CD4-positive, alpha-beta T cell treated with Interleukin-17A for 1 hour (primary cell): ENCODE results near the gene NEURL1.
A peak's percentile ranks its signal among the peaks of the same experiment; 100 is the strongest.
"Not testable (repeated sequence)": the region's sequence is repeated elsewhere in the genome, so short reads cannot be mapped to it uniquely, and the experiment has no call there.

Experiments used
- DNase-seq: peaks from one replicate; pipeline ENCODE4 v3.0.0-alpha.2; 2020

NEURL1 gene

GRCh38 chr10:103590744-103591291, 97.3 kb downstream of the NEURL1 start:
- no peak for DNase-seq

GRCh38 chr10:103592186-103593021, 98.9 kb downstream of the NEURL1 start:
- DNase-seq: peak; percentile 44

DNA sequence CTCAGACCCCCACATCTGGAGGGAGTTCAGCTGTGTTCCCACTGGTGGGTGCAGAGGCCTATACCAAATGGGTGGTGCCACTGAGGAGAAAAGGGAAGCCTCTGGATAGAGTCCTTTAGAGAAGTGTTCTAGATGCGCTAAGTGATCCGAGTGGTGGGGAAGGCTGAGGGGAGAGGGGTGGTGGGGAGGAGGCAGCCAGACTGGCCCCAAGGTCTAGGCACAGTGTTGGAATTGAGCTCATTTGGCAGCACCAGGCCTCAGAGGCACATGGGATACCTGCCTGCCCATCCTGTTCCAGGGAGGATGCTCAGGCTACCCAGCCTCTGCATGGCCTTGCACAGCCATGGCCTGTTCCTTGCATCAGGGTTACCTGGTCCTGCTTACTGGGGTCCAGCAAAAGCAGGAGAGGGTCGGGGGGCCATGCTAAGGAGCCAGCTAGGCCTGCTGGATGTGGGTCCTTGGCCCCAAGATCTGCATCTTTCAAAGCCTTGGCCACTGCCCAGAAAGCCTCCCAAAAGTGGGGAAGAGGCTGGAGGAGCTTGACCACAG, 99.6 kb downstream of the NEURL1 start:
- no peak for DNase-seq

- DNase-seq: no peak
These were observed 102.6 kb downstream of the NEURL1 start for GRCh38 chr10:103595933-103596726.

- DNase-seq: no peak
These were observed 103.5 kb downstream of the NEURL1 start for GRCh38 chr10:103597003-103597402.

DNA sequence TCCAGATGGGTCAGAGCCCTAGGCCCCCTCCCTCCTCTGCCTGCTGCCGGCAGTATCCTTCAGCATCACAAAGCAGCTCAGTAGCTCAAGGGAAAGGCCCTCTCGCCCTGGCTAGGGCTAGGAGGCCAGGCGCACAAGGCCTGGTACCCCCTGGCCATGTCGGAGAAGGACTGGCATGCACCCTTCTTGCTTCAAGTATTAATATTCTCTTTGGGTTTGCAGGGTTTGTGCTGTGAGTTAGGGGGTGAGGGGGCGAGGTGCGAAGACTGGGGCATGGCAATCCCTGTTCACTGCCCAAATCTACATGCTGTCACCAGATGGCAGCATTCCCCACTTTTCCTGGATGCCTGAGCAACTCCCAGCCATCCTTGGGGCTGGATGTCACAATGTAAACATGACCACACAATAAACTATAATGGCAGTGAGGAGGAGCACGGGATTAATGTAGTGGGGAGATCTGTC, 105.2 kb downstream of the NEURL1 start:
- peak; percentile 13 for DNase-seq

GRCh38 chr10:103599211-103599610, 105.7 kb downstream of the NEURL1 start:
- no peak for DNase-seq

- no peak for DNase-seq
These were observed 106.4 kb downstream of the NEURL1 start for GRCh38 chr10:103599907-103600306.

GRCh38 chr10:103600325-103600724, 106.8 kb downstream of the NEURL1 start:
- DNase-seq: no peak

DNA sequence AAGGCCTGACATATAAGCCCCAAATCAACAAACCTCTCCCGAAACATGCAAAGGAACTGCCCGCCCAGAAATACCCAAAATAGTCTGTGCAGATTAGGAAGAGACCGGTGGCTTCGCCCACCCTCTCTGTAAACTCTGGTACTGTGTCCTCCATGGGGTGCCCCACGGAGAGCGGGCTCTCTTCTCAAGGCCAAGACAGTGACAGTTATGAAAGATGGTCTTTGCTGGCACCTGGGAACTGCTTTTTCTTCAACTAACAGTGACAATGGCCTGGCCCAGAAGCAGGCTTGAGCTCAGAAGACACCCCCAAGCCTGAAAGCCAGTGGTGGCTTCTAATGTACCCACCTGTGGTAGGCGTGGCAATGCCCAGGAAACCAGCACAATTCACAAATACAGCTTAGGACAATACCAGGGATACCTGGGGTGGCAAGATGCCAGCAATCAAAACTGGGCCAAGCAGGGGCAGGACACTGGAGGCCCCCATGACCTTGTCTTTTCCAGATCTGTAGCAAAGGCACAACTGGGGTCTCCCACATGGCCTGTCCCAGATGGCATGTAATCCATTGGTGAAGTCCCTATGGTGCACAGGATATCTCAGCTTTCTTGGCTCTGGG, 107.6 kb downstream of the NEURL1 start:
- no peak for DNase-seq

DNA sequence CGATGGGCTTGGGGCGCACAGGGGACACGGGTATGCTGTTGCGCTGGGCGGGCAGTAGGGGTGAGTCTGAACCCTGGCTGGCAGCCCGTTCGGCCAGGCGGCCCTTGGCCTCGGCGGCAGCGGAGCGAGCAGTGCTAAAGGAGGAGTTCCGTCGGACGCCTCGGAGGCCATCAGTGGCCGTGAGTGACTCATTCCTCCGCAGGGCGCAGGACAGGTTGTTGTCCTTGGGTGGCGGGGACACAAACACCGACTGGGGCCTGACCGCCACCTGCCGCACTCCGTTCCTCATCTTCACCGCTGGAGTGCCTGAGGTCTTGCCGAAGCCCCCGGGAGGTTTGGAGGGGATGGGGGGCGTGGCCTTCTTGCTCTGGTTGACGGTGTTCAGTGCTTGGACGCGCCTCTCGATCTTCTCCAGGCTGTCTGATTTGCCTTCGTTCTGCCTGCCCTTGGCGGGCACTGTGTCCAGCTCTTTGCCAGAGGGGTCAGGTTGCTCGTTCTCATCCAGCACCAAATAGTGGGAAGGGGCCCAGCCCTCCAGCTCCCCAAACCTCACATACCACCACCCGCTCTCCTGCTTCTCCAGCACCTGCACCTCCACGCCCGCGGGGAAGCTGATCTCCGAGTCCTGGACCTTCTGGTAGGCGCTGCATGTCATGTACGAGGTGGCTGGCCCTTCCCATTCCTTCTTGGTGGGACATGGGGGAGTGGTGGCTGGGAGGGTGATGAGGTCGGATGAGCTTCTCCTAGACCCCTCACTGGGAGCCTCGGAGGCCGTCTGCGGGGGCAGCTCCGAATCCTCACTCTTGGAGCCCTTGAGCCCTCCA, 108.7 kb downstream of the NEURL1 start:
- DNase-seq: no peak

DNA sequence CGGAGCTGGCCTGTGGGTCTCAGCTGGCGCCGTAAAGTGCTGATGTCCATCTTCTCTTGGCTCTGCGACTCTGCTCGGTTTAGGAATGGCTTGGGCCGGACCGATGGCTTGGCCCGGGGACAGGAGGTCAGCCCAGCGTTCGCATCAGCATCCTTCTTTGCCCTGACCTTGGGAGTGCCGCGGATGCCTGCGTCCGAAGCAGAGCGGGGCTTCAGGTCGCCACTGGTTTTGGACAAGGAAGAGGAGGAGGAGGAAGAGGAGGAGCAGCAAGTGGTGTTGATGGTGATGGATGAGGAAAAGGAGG, 109.3 kb downstream of the NEURL1 start:
- no peak for DNase-seq

DNA sequence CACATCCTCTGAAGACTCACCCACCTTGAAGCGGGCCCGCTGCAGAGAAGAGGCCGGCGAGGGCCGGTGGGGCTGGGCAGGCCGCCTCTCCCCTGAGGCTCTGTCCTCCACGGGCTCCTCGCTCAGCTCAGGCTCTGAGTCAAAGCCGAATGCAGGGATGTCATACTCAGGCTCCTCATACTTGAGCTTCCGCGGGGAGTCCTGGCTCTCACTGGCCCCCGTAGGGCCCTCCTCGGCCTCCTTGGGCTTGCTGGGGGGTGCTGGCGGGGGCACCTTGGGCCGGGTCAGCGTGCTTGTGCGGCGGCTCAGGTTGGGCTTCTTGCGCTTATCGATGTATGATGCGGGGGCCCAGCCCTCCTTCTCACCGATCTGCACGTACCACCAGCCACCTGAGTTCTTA, 109.9 kb downstream of the NEURL1 start:
- no peak for DNase-seq

GRCh38 chr10:103605359-103606096, 112.0 kb downstream of the NEURL1 start:
- DNase-seq: peak; percentile 49

- DNase-seq: not testable (repeated sequence)
These were observed 112.6 kb downstream of the NEURL1 start for GRCh38 chr10:103606097-103606438.

DNA sequence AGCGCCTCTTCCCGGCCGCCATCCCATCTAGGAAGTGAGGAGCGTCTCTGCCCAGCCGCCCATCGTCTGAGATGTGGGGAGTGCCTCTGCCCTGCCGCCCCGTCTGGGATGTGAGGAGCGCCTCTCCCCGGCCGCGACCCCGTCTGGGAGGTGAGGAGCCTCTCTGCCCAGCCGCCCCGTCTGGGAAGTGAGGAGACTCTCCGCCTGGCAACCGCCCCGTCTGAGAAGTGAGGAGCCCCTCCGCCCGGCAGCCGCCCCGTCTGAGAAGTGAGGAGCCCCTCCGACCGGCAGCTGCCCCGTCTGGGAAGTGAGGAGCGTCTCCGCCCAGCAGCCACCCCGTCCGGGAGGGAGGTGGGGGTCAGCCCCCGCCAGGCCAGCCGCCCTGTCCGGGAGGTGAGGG, 113.5 kb downstream of the NEURL1 start:
- DNase-seq: not testable (repeated sequence)

- not testable (repeated sequence) for DNase-seq
These were observed 114.6 kb downstream of the NEURL1 start for GRCh38 chr10:103608056-103608455.

GRCh38 chr10:103609231-103610082, 116.0 kb downstream of the NEURL1 start:
- no peak for DNase-seq

DNA sequence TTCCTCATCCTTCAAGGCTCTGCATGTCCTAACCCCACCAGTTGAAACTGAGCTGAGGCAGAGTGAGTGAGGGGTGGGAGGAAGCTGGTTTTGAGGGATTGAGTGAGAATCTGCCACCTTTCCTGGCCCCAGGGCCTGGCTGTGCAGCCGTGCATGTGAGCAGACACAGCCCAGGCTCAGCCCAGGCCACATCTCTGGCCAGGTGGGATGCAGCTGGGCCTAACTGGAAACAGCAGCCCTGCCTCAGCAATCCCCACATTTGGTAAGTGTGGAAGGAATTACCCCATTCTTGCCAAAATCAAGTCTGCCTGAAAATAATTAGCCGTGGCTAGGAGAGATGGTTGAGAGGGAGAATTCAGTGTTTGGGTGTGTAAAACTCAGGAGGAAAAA, 116.6 kb downstream of the NEURL1 start:
- DNase-seq: no peak

- no peak for DNase-seq
These were observed 117.5 kb downstream of the NEURL1 start for GRCh38 chr10:103610921-103611511.
